Lung (tissue), 12 donors: Measurements from ENCODE around the gene SHROOM1. TPM values are rescaled to one million over a fixed set of nuclear protein-coding genes. Genes with fewer than 3 reads are reported as not detected.
A peak's percentile ranks its signal among the peaks of the same experiment; 100 is the strongest.

Source experiments
- ATAC-seq: fragments of 200-7000 bp; cut with Tn5 transposase; one replicate; pipeline ENCODE4 v1.9.1; 2020; ENCODE audit warnings: moderate number of reproducible peaks; ENCODE audit not compliant: insufficient read depth, low FRiP score
- DNase-seq, 3 donors: peaks; one replicate each; pipeline ENCODE4 v3.0.0-alpha.2; 2013 to 2017
- H3K27ac ChIP-seq, 2 donors: one replicate each; pipeline ENCODE4 v1.5.1; 2013; ENCODE audit warnings: mild to moderate bottlenecking in 2 of 2, moderate library complexity in 2 of 2, control low read depth in 1 of 2, inconsistent platforms in 1 of 2, low read depth in 1 of 2, low read length in 1 of 2
- H3K27me3 ChIP-seq, 3 donors: one replicate each; pipeline ENCODE4 v1.5.1; 2013; ENCODE audit warnings: low read length in 2 of 3; ENCODE audit not compliant: control insufficient read depth in 3 of 3, insufficient read depth in 3 of 3
- H3K36me3 ChIP-seq, 4 donors: one replicate each; pipeline ENCODE4 v1.5.1; 2013; ENCODE audit warnings: low read length in 4 of 4, mild to moderate bottlenecking in 1 of 4, moderate library complexity in 1 of 4; ENCODE audit not compliant: control insufficient read depth in 4 of 4, insufficient read depth in 4 of 4
- H3K4me1 ChIP-seq, 5 donors: one replicate each; pipeline ENCODE4 v1.5.1; 2013; ENCODE audit warnings: low read length in 5 of 5, mild to moderate bottlenecking in 2 of 5, moderate library complexity in 1 of 5; ENCODE audit not compliant: control insufficient read depth in 5 of 5, insufficient read depth in 5 of 5
- H3K4me3 ChIP-seq: one replicate; pipeline ENCODE4 v1.5.1; 2013; ENCODE audit warnings: mild to moderate bottlenecking, control low read depth, moderate library complexity
- H3K9ac ChIP-seq, 2 donors: one replicate each; pipeline ENCODE4 v1.5.1; 2013; ENCODE audit warnings: low read length in 2 of 2, control low read depth in 1 of 2; ENCODE audit not compliant: insufficient read depth in 1 of 2
- H3K9me3 ChIP-seq, 4 donors: one replicate each; pipeline ENCODE4 v1.5.1; 2013; ENCODE audit warnings: low read length in 3 of 4, mild to moderate bottlenecking in 1 of 4, moderate library complexity in 1 of 4; ENCODE audit not compliant: control insufficient read depth in 4 of 4, insufficient read depth in 3 of 4
- WGBS, 2 donors: extraction: QIAGEN DNeasy Blood & Tissue Kit; methylation state at CpG; one replicate each; pipeline ENCODE4 v1.1.7; 2013; 5-methylcytosine and 5-hydroxymethylcytosine counted together
- polyA plus RNA-seq, 2 donors: library from polyadenylated mRNA; stranded (reverse); fragments of 200-250 nt; gene quantifications; one replicate each; pipeline ENCODE4 v1.2.1, GENCODE V29; 2013
- total RNA-seq, 2 donors: library from RNA; depleted of rRNA in 1 of 2; stranded (reverse); fragments of >200 nt in 1 of 2; gene quantifications; one replicate each; pipeline ENCODE4 v1.2.1, GENCODE V29; 2014 to 2021
- TF ChIP-seq, protein P1 (sequence below): IDR thresholded peaks from 2 replicates; pipeline ENCODE4 v1.5.1; 2012; ENCODE audit warnings: mild to moderate bottlenecking; ENCODE audit errors: control extremely low read depth, extremely low read depth
- donor health status: control.
- donor health status: control.
- donor health status: Bipolar disorder and iron deficiency.
- donor health status: healthy.
- donor health status: DM: yes; HTN: yes; CAD: no.

SHROOM1 gene
- total and polyA plus RNA-seq, 4 donors = 7.0 to 21.9 (median 11.4) TPM

DNA sequence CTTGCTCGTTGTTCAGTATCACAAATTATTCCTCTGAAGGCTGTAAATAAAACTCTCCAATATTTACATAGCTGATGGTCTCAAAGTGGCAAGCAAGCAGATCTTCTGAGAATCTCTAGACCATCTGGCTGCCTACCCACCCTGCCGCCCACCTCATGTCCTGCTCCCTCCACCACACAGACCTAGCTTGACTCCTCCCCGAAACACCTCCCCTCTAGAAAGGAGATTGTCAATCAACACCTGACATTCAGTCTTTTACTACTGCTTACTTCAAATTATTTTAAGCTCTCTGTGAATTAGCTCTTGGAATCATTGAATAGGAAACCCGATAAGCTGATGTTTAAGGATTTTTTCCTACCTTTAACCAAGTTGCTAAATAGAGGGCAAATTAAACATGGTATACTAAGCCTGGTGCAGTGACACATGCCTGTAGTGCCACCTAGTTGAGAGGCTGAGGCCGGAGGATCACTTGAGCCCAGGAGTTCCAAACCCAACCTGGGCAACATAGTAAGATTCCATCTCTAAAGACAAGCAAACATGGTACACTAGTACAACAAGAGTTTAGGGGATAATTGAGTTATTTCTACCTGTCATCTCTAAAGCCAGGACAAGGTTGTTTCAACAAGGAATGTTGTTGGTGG lies 28.3 kb downstream of the SHROOM1 start:
- Histone ChIP-seq H3K27ac (no peak overlapping the region), H3K36me3 (no peaks in the 10 kb centered on the region), H3K4me3 (no peak overlapping the region), H3K9me3 (no peaks in the 10 kb centered on the region), H3K9ac (no peak overlapping the region), H3K4me1 (no peaks in the 10 kb centered on the region), H3K27me3 (peaks cover 0 to 10% (median 0%) of the 10 kb centered on the region in 3 donors)
- TF ChIP-seq, protein P1, sequence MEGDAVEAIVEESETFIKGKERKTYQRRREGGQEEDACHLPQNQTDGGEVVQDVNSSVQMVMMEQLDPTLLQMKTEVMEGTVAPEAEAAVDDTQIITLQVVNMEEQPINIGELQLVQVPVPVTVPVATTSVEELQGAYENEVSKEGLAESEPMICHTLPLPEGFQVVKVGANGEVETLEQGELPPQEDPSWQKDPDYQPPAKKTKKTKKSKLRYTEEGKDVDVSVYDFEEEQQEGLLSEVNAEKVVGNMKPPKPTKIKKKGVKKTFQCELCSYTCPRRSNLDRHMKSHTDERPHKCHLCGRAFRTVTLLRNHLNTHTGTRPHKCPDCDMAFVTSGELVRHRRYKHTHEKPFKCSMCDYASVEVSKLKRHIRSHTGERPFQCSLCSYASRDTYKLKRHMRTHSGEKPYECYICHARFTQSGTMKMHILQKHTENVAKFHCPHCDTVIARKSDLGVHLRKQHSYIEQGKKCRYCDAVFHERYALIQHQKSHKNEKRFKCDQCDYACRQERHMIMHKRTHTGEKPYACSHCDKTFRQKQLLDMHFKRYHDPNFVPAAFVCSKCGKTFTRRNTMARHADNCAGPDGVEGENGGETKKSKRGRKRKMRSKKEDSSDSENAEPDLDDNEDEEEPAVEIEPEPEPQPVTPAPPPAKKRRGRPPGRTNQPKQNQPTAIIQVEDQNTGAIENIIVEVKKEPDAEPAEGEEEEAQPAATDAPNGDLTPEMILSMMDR = no peak
- no peak for ATAC-seq
- 85 to 87% methylated on average over 5 of the region's 5 CpGs for WGBS, 2 donors
- no peak for DNase-seq

DNA sequence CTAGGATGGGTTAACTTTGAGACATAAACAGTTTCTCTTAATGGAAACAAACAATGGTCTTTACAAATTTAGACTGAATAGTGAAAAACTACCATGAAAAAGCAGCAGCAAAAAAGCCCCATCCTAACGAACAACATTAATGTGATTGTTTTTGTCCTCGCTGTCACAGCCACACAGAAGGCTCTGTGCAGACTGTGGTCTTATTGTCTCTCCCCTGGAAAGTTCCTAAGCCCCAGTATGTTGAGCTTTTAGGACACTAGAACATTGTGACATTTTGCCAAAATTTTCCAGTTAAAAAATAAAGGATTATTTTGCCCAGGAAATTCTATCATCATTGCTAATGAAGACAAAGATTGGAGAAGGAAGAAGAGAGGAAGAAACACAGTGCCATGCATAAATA lies 29.9 kb downstream of the SHROOM1 start:
- no peak overlapping the region for H3K27ac ChIP-seq
- peaks cover 0 to 10% (median 0%) of the 10 kb centered on the region in 3 donors for H3K27me3 ChIP-seq
- no peak overlapping the region for H3K4me3 ChIP-seq
- DNase-seq (no peak), ATAC-seq (no peak)
- no peaks in the 10 kb centered on the region for H3K9me3 ChIP-seq
- no peaks in the 10 kb centered on the region for H3K36me3 ChIP-seq
- 82 to 87% methylated on average over 2 of the region's 2 CpGs for WGBS, 2 donors
- H3K9ac ChIP-seq = no peak overlapping the region
- no peaks in the 10 kb centered on the region for H3K4me1 ChIP-seq
- TF ChIP-seq, protein P1 = no peak

DNA sequence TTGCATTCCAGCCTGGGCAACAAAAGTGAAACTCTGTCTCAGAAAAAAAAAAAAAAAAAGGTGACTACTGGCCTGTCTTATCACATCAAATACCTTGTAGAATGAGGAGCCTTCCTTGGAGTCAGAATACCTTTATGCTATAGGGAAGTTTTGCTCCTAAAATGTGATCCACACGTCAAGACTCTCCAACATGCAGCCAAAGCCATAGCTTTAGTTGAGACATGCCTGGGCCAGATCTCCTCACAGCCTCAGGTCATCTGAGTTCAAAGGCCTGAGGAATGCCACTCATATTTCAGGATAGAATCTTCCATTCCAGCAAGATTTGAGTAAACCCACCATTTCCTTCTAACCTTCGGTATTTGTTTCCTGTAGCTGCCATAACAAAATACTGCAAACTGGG lies 31.1 kb downstream of the SHROOM1 start:
- Histone ChIP-seq H3K36me3 (no peaks in the 10 kb centered on the region), H3K9me3 (no peaks in the 10 kb centered on the region), H3K9ac (no peak overlapping the region), H3K4me1 (no peaks in the 10 kb centered on the region), H3K27ac (no peak overlapping the region), H3K4me3 (no peak overlapping the region), H3K27me3 (peaks cover 0 to 10% (median 0%) of the 10 kb centered on the region in 3 donors)
- no peak for DNase-seq
- TF ChIP-seq, protein P1 = no peak
- ATAC-seq = no peak
- WGBS, 2 donors = 72 to 78% methylated on average over 2 of the region's 2 CpGs

DNA sequence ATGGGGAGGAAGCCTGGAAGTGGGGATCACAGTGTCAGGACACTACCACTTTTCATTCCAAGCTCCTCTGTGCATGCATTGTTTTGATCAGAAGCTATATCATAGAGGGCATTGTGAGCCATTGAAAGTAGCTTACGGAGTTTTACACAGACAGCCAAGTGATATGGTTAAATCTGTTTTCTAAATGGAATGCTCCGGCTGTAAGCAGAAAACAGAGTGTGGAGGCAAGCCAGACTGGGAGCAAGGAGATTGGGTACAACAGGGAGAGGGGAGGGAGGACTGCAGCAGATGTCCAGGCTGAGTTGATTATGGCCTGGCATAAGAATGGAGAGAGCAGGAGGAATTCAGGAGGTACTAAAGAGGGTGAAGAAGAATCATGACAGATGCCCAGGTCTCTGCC lies 32.8 kb downstream of the SHROOM1 start:
- H3K9ac ChIP-seq = no peak overlapping the region
- no peak overlapping the region for H3K27ac ChIP-seq
- 75 to 89% methylated on average over 2 of the region's 2 CpGs for WGBS, 2 donors
- ATAC-seq (no peak), DNase-seq (peak in 1 of 3 donors; percentile 46)
- no peaks in the 10 kb centered on the region for H3K4me1 ChIP-seq
- H3K36me3 ChIP-seq = no peaks in the 10 kb centered on the region
- no peak overlapping the region for H3K4me3 ChIP-seq
- peaks cover 0 to 8% (median 0%) of the 10 kb centered on the region in 3 donors for H3K27me3 ChIP-seq
- no peaks in the 10 kb centered on the region for H3K9me3 ChIP-seq
- TF ChIP-seq, protein P1 = no peak
